Muscle layer of colon (tissue), 2 donors: ENCODE data around the gene CHRM1.
"Not testable (repeated sequence)": the region's sequence is repeated elsewhere in the genome, so short reads cannot be mapped to it uniquely, and the experiment has no call there.

Experiments used
- H3K27ac ChIP-seq: one replicate; pipeline ENCODE4 v1.7.0; 2013; ENCODE audit warnings: low read depth, mild to moderate bottlenecking, low read length, moderate library complexity
- H3K27me3 ChIP-seq, 2 donors: one replicate each; pipeline ENCODE4 v1.7.0; 2013; ENCODE audit warnings: low read length in 2 of 2, mild to moderate bottlenecking in 2 of 2; ENCODE audit not compliant: insufficient read depth in 2 of 2, control insufficient read depth in 1 of 2
- H3K36me3 ChIP-seq: one replicate; pipeline ENCODE4 v1.7.0; 2013; ENCODE audit warnings: mild to moderate bottlenecking, low read length; ENCODE audit not compliant: insufficient read depth
- H3K4me1 ChIP-seq: one replicate; pipeline ENCODE4 v1.7.0; 2013; ENCODE audit warnings: mild to moderate bottlenecking, low read length; ENCODE audit not compliant: insufficient read depth
- H3K4me3 ChIP-seq, 2 donors: one replicate each; pipeline ENCODE4 v1.7.0; 2013; ENCODE audit warnings: low read length in 2 of 2, low read depth in 1 of 2, mild to moderate bottlenecking in 1 of 2, moderate library complexity in 1 of 2
- H3K9ac ChIP-seq: one replicate; pipeline ENCODE4 v1.7.0; 2013; ENCODE audit warnings: low read length
- H3K9me3 ChIP-seq: one replicate; pipeline ENCODE4 v1.7.0; 2013; ENCODE audit warnings: mild to moderate bottlenecking, low read length
- donor health status: abdominal sarcoma.
- donor health status: Adenocarcinoma of cecum.

CHRM1 gene

DNA sequence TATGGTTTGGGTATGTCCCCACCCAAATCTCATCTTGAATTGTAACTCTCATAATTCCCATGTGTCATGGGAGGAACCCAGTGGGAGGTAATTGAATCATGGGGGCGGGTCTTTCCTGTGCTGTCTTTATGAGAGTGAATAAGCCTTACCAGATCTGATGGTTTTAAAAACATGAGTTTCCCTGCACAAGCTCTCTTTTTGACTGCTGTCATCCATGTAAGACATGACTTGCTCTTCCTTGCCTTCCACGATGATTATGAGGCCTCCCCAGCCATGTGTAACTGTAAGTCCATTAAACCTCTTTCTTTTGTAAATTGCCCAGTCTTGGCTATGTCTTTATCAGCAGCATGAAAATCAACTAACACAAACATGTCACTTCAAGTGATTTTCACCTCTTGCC lies 16.4 kb upstream of the CHRM1 start:
- H3K27me3 ChIP-seq, H3K4me1 ChIP-seq, H3K27ac ChIP-seq, H3K9me3 ChIP-seq, H3K36me3 ChIP-seq, H3K9ac ChIP-seq, H3K4me3 ChIP-seq: not testable (repeated sequence)

- H3K9me3 ChIP-seq = no peaks in the 10 kb centered on the region
- H3K36me3 ChIP-seq = no peaks in the 10 kb centered on the region
- H3K9ac ChIP-seq = no peak overlapping the region
- H3K4me1 ChIP-seq = no peaks in the 10 kb centered on the region
- no peak overlapping the region for H3K4me3 ChIP-seq
- H3K27me3 ChIP-seq = no peaks in the 10 kb centered on the region
- no peak overlapping the region for H3K27ac ChIP-seq
Observed at GRCh38 chr11:62934496-62934785, 13.3 kb upstream of the CHRM1 start.

- Histone ChIP-seq H3K4me1 (no peaks in the 10 kb centered on the region), H3K27me3 (no peaks in the 10 kb centered on the region), H3K4me3 (no peak overlapping the region), H3K27ac (no peak overlapping the region), H3K9ac (no peak overlapping the region), H3K36me3 (no peaks in the 10 kb centered on the region), H3K9me3 (no peaks in the 10 kb centered on the region)
Observed at GRCh38 chr11:62933750-62934495, 12.8 kb upstream of the CHRM1 start.

- H3K36me3 ChIP-seq = no peaks in the 10 kb centered on the region
- H3K27ac ChIP-seq = no peak overlapping the region
- H3K4me3 ChIP-seq = no peak overlapping the region
- no peak overlapping the region for H3K9ac ChIP-seq
- no peaks in the 10 kb centered on the region for H3K9me3 ChIP-seq
- no peaks in the 10 kb centered on the region for H3K4me1 ChIP-seq
- no peaks in the 10 kb centered on the region for H3K27me3 ChIP-seq
Observed at GRCh38 chr11:62933285-62933684, 12.1 kb upstream of the CHRM1 start.

- Histone ChIP-seq H3K4me1 (no peaks in the 10 kb centered on the region), H3K4me3 (no peak overlapping the region), H3K27me3 (peaks cover 0 to 16% of the 10 kb centered on the region in 2 donors), H3K9ac (no peak overlapping the region), H3K36me3 (no peaks in the 10 kb centered on the region), H3K9me3 (no peaks in the 10 kb centered on the region), H3K27ac (no peak overlapping the region)
Observed at GRCh38 chr11:62931499-62932278, 10.5 kb upstream of the CHRM1 start.

- Histone ChIP-seq H3K9ac (no peak overlapping the region), H3K4me3 (no peak overlapping the region), H3K27me3 (peaks cover 8 to 26% of the 10 kb centered on the region in 2 donors), H3K4me1 (no peaks in the 10 kb centered on the region), H3K36me3 (no peaks in the 10 kb centered on the region), H3K27ac (no peak overlapping the region), H3K9me3 (no peaks in the 10 kb centered on the region)
Observed at GRCh38 chr11:62930666-62931065, 9.5 kb upstream of the CHRM1 start.

GRCh38 chr11:62930157-62930556 lies 9.0 kb upstream of the CHRM1 start:
- H3K9ac ChIP-seq = no peak overlapping the region
- H3K27me3 ChIP-seq = peaks cover 13 to 31% of the 10 kb centered on the region in 2 donors
- H3K9me3 ChIP-seq = no peaks in the 10 kb centered on the region
- no peak overlapping the region for H3K4me3 ChIP-seq
- no peak overlapping the region for H3K27ac ChIP-seq
- H3K4me1 ChIP-seq = no peaks in the 10 kb centered on the region
- H3K36me3 ChIP-seq = no peaks in the 10 kb centered on the region

- no peak overlapping the region for H3K9ac ChIP-seq
- H3K36me3 ChIP-seq = no peaks in the 10 kb centered on the region
- H3K27ac ChIP-seq = no peak overlapping the region
- no peaks in the 10 kb centered on the region for H3K9me3 ChIP-seq
- no peaks in the 10 kb centered on the region for H3K4me1 ChIP-seq
- H3K4me3 ChIP-seq = no peak overlapping the region
- H3K27me3 ChIP-seq = peaks cover 14 to 48% of the 10 kb centered on the region in 2 donors
Observed at GRCh38 chr11:62928011-62928410, 6.8 kb upstream of the CHRM1 start.

DNA sequence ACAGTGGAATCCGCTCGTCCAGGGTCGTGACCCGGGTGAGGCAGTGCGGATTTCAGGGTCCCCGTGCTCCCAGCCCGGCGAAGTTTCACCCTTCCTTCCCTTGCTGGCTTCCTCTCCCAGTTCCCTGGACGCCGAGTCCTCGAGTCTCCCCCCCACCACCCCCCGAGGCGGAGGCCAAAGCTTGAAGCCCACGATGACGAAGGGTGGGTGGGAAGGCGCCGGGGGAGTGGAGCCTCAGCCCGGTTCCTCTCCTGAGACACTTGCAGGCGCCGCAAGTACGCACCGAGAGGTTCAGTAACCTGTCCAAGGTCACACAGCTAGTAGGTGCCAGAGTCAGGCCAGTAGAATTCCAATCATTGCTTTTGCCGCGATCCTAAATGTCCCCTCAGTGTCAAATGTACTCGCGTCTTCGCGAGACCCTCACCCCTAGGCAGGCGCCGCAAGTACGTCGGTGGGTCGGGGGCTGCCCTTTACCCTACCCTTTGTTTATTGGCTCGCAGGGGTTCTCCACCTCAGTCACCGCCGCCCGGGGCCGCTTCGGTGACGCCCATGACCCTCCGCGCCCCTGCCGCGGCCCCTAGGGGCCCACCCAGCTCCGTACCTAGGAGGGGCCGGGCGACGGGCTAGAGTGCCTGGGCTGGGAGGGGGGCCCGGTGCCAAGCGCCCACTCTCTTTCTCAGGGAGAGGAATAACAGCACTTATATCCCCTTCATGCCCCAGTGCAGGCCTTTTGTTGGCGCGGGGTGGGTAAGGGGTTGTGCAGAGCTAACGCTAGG lies 5.7 kb upstream of the CHRM1 start:
- Histone ChIP-seq H3K27me3 (peaks cover 14 to 59% of the 10 kb centered on the region in 2 donors), H3K9ac (no peak overlapping the region), H3K4me1 (no peaks in the 10 kb centered on the region), H3K4me3 (peak overlapping the region in 1 of 2 donors; percentile 39), H3K9me3 (no peaks in the 10 kb centered on the region), H3K36me3 (no peaks in the 10 kb centered on the region), H3K27ac (no peak overlapping the region)

DNA sequence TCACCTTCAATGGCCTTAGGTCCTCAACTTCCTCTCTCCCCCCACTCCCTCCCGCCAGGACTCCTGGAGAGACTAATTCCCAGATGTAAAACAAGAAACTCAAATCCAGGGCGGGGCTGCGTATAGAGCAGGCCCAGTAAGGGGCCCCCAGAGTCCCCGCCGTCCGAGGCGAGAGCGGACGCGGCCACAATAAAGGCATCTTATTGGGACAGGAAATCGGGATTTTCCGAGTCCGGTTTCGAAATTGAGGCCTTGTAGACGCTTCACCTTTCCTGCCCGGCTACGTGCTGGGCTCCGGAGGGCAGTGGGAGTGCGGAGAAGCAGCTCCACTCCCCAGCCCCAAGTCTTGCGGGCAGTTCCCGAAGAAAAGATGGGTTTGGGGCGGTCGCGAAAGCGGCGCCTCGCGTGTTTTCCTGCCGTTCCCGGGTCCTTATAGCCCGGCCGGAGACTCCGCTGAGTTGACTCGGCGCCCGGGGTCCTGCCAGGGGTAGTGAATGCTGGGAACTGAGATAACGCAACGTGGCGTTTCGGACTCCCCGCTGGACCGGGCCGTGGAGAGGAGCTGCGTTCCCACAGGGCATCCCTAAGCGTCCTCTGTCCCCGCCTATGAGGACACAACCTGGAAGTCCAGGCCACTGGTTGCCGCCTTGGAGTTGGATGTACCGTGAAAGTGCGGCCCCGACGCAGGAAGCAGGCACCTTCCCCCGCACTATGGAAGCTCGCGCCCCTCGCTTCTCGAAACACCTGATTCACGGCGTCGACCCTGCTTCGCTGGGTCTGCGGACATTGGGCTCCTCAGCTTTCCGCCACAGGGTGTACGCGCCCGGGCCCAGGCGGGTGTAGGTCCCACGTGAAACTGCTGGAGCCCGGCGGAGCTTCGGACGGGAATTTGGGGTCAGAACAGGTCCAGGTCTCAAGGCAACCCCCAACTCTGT lies 4.8 kb upstream of the CHRM1 start:
- Histone ChIP-seq H3K4me3 (peak overlapping the region; percentile 1 to 39), H3K9me3 (no peaks in the 10 kb centered on the region), H3K36me3 (no peaks in the 10 kb centered on the region), H3K27me3 (peaks cover 14 to 68% of the 10 kb centered on the region in 2 donors), H3K4me1 (no peaks in the 10 kb centered on the region), H3K27ac (no peak overlapping the region), H3K9ac (no peak overlapping the region)

- H3K4me1 ChIP-seq = no peaks in the 10 kb centered on the region
- H3K4me3 ChIP-seq = peak overlapping the region in 1 of 2 donors; percentile 39
- peaks cover 14 to 70% of the 10 kb centered on the region in 2 donors for H3K27me3 ChIP-seq
- no peak overlapping the region for H3K9ac ChIP-seq
- no peak overlapping the region for H3K27ac ChIP-seq
- no peaks in the 10 kb centered on the region for H3K9me3 ChIP-seq
- H3K36me3 ChIP-seq = no peaks in the 10 kb centered on the region
Observed at GRCh38 chr11:62925308-62925707, 4.1 kb upstream of the CHRM1 start.
